ENCODE data around the gene KRTAP10-4.

Gene KRTAP10-4

GRCh38 chr21:44530903-44531605 is 42.5 kb upstream of the KRTAP10-4 start:
- no peak for TF ChIP-seq CTCF (IDR thresholded peaks at IDR 0.05; ENCODE audit: insufficient read depth, low read length, poor library complexity, severe bottlenecking)
- DNase-seq (ENCODE audit: extremely low read depth, insufficient read length), result no peak
- no peak overlapping the region for H3K4me3 ChIP-seq (replicated peaks; ENCODE audit: low read depth, low read length)
- no peaks in the 10 kb centered on the region for H3K27me3 ChIP-seq (replicated peaks; ENCODE audit: control insufficient read depth, insufficient read depth, low read length)
- H3K36me3 ChIP-seq (ENCODE audit: control insufficient read depth, insufficient read depth, low read length), result no peaks in the 10 kb centered on the region

GRCh38 chr21:44531606-44532564 is 41.6 kb upstream of the KRTAP10-4 start:
- Histone ChIP-seq H3K36me3 (ENCODE audit: control insufficient read depth, insufficient read depth, low read length) (no peaks in the 10 kb centered on the region), H3K27me3 (replicated peaks; ENCODE audit: control insufficient read depth, insufficient read depth, low read length) (no peaks in the 10 kb centered on the region), H3K4me3 (replicated peaks; ENCODE audit: low read depth, low read length) (no peak overlapping the region)
- DNase-seq (ENCODE audit: extremely low read depth, insufficient read length), result no peak
- no peak for TF ChIP-seq CTCF (IDR thresholded peaks at IDR 0.05; ENCODE audit: insufficient read depth, low read length, poor library complexity, severe bottlenecking)

GRCh38 chr21:44532712-44533111 is 40.8 kb upstream of the KRTAP10-4 start:
- no peak for DNase-seq (ENCODE audit: extremely low read depth, insufficient read length)
- H3K27me3 ChIP-seq (replicated peaks; ENCODE audit: control insufficient read depth, insufficient read depth, low read length), result no peaks in the 10 kb centered on the region
- no peaks in the 10 kb centered on the region for H3K36me3 ChIP-seq (ENCODE audit: control insufficient read depth, insufficient read depth, low read length)
- no peak for TF ChIP-seq CTCF (IDR thresholded peaks at IDR 0.05; ENCODE audit: insufficient read depth, low read length, poor library complexity, severe bottlenecking)
- H3K4me3 ChIP-seq (replicated peaks; ENCODE audit: low read depth, low read length), result no peak overlapping the region

GRCh38 chr21:44533121-44533890 is 40.2 kb upstream of the KRTAP10-4 start:
- TF ChIP-seq CTCF (IDR thresholded peaks at IDR 0.05; ENCODE audit: insufficient read depth, low read length, poor library complexity, severe bottlenecking), result no peak
- DNase-seq (ENCODE audit: extremely low read depth, insufficient read length), result no peak
- Histone ChIP-seq H3K36me3 (ENCODE audit: control insufficient read depth, insufficient read depth, low read length) (no peaks in the 10 kb centered on the region), H3K27me3 (replicated peaks; ENCODE audit: control insufficient read depth, insufficient read depth, low read length) (no peaks in the 10 kb centered on the region), H3K4me3 (replicated peaks; ENCODE audit: low read depth, low read length) (no peak overlapping the region)

- Histone ChIP-seq H3K36me3 (ENCODE audit: control insufficient read depth, insufficient read depth, low read length) (no peaks in the 10 kb centered on the region), H3K27me3 (replicated peaks; ENCODE audit: control insufficient read depth, insufficient read depth, low read length) (no peaks in the 10 kb centered on the region), H3K4me3 (replicated peaks; ENCODE audit: low read depth, low read length) (no peak overlapping the region)
- TF ChIP-seq CTCF (IDR thresholded peaks at IDR 0.05; ENCODE audit: insufficient read depth, low read length, poor library complexity, severe bottlenecking), result no peak
- no peak for DNase-seq (ENCODE audit: extremely low read depth, insufficient read length)
These were observed 39.5 kb upstream of the KRTAP10-4 start for GRCh38 chr21:44533891-44534627.
